GM18870 (cell line): ENCODE measurements around the gene EXOC6B.

Experiments
- ATAC-seq: cut with Tn5 transposase; IDR thresholded peaks from one replicate; pipeline ENCODE4 v1.9.1; 2021; ENCODE audit warnings: moderate library complexity; ENCODE audit not compliant: unreplicated experiment

EXOC6B gene

DNA sequence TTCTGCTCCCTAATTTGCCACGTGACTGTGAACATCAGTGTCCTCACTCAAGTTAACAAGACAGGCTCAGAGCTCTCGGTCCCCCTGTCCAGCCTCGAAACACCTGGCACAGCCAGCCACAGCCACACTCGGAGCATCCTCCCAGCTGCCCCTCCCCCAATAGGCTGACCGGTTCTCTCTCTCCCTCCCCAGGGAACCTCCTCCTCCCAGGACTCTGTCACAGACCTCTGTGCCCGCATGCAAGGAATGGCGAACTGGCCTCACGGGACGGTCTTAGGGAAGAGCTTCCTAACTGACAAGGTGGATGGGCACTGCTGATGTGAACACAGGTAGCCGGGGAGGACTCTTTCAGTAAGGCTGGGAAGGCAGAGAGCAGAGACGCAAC, 697.0 kb downstream of the EXOC6B start:
- ATAC-seq = no peak

DNA sequence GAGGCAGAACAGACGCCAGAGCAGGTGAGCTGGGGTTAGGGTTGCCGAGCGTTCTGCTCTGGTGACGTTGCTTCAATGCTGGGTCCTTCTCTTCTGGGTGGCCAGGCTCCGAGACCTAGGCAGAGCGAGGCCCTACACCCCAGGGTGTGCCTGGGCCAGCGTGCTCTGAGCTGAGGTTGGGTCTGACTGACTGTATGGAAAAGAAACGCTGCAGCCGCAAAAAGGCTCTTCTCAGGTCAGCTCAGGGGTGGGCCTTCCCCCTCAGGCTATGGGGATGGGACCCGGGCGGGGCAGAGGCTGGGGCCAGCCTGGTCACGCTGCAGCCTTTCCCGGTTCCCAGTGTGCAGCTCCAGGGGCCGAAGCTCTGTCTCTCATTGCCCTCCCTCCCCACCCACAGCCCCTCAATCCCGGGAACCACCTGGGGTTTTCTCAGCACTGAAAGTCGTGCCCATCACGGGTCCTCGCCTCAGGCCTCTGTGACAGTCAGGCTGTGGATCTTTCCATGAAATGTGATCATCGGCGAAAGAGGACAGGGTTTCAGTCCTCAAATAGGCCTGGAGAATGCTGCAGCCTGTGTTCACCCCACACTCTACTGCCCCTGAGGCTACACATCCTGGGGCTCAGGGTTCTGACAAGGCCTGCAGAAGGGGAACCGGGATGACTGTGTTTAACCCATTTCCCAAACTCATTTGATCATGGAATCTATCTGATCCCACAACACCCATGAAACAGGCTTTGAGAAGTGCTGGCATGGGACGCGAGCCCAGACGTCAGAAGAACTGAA, 697.6 kb downstream of the EXOC6B start:
- ATAC-seq = no peak

DNA sequence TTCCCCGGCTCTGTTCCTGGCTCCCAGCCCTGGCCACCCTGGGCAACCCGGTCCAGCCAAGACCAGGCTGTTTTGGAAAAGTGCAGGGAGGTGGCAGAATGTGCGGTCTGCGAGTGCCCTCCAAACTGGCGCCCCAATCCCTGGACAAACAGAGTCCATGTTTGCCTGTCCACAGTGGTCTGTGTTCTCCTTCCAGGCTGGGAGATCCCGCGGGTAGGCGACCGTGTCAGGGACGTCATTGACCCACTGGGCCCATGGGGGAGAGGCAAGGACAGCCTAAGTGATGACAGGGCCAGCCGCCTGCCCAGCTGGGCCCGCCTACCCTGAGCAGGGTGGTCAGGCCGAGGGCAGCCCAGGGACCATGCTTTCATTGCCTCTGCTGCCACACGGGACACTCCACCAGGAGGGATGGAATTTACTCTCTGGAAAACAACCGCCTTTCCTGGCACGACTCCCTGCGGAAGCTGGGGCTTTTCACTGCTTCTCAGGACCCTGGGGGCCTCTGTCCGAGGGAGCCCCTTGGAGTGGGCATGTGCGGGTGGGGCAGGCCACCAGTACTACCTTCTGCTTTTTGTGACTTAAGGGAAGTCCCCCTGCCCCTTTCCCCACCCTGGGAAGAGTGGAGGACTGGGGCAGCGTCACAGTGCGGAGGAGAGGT, 698.3 kb downstream of the EXOC6B start:
- ATAC-seq = no peak

DNA sequence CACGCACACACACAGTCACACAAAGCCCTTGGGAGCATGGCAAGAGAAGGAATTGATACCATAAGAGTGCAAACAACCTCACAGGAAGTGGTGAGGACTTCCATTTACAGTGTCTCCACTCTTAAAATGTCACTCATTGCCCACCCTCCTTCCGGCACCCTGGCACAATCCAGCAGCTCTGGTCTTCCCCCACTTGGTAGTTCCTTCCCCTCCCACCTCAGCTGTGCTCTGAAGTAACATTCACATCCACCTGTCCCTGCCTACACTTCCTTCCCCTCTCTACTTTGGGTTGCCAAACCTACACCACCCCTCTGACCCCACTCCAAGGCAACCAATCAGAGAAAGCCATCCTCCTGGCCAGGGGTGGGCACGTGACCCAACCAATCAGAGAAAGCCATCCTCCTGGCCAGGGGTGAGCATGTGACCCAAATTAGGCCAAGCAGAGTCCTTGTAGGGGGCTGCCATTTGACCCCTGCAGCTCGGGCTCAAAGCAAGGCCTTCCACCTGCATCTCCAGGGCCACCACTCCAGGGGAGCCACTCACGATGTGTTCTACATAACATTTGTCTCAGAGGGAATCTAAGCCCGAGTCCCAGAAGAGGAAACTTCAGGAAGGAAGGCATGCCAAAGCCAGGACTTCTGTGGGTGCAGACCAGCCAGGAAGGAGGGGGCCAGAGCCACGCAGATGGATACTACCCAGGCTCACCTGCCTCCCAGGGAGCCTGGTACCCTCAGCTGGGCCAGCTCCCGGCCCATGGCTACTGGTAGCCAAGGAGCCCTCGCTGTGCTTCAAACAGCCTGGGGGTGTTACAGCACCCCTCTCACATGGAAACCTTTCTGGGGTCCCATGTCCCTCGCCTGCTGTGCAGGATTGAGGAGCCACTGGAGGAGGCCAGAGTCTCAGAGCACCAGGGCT, 699.4 kb downstream of the EXOC6B start:
- ATAC-seq = no peak
